K562 (cell line): ENCODE results near the gene EGR1. TPM values are rescaled to one million over a fixed set of nuclear protein-coding genes. Genes with fewer than 3 reads are reported as not detected.

Experiments used
- BACH1 ChIP-seq: fragments of 200-800 bp; sonication (Bioruptor generic); IDR thresholded peaks from 2 replicates; pipeline ENCODE4 v1.6.1; 2016; ENCODE audit warnings: missing genetic modification characterization, missing compliant biosample characterization
- CBFA2T3 ChIP-seq: fragments of 450-650 bp; IDR thresholded peaks from 2 replicates; pipeline ENCODE4 v1.6.1; 2017
- CCAR2 ChIP-seq: fragments of 200-400 bp; formaldehyde crosslinking; IDR thresholded peaks from 2 replicates; pipeline ENCODE4 v1.6.1; 2017; ENCODE audit warnings: mild to moderate bottlenecking, low read depth, low read length
- CTBP1 ChIP-seq: fragments of 450-650 bp; IDR thresholded peaks from 2 replicates; pipeline ENCODE4 v1.6.1; 2016; ENCODE audit warnings: borderline replicate concordance
- EGR1 ChIP-seq: fragments of 450-650 bp; conservative IDR thresholded peaks from 2 replicates; pipeline ENCODE4 v1.6.1; 2017; ENCODE audit warnings: mild to moderate bottlenecking
- HDAC1 ChIP-seq, 2 experiments: fragments of 450-650 bp; IDR thresholded peaks; 2 replicates each; pipeline ENCODE4 v1.6.1; 2016 to 2017; ENCODE audit warnings: inconsistent platforms in 1 of 2, mild to moderate bottlenecking in 1 of 2, moderate library complexity in 1 of 2
- HNRNPLL ChIP-seq: fragments of 200-400 bp; formaldehyde crosslinking; IDR thresholded peaks from 2 replicates; pipeline ENCODE4 v1.6.1; 2017; ENCODE audit warnings: low read length, low read depth, mild to moderate bottlenecking; ENCODE audit not compliant: poor library complexity, severe bottlenecking
- KHSRP ChIP-seq: fragments of 450-650 bp; IDR thresholded peaks from 2 replicates; pipeline ENCODE4 v1.6.1; 2017
- MTA1 ChIP-seq: fragments of 450-650 bp; IDR thresholded peaks from 2 replicates; pipeline ENCODE4 v1.6.1; 2017; ENCODE audit warnings: borderline replicate concordance
- RFX1 ChIP-seq: fragments of 450-650 bp; IDR thresholded peaks from 2 replicates; pipeline ENCODE4 v1.6.1; 2016; ENCODE audit warnings: mild to moderate bottlenecking, moderate library complexity
- WHSC1 ChIP-seq: IDR thresholded peaks from one replicate; pipeline ENCODE4 v1.6.1; 2012; ENCODE audit warnings: low read length, control low read depth, inconsistent platforms
- ZBTB17 ChIP-seq: fragments of 450-650 bp; formaldehyde crosslinking; IDR thresholded peaks from 2 replicates; pipeline ENCODE4 v1.4.0; 2020; ENCODE audit warnings: mild to moderate bottlenecking
- ZFX ChIP-seq: sonication (generic); formaldehyde crosslinking; IDR thresholded peaks from 2 replicates; pipeline ENCODE4 v1.8.0; 2022; ENCODE audit warnings: mild to moderate bottlenecking, missing genetic modification reagents, moderate library complexity
- ZNF12 ChIP-seq: sonication (generic); formaldehyde crosslinking; IDR thresholded peaks from 2 replicates; pipeline ENCODE4 v1.4.0; 2020; ENCODE audit warnings: mild to moderate bottlenecking, missing genetic modification reagents
- ZNF311 ChIP-seq: fragments of 250-450 bp; sonication (Bioruptor Pico); IDR thresholded peaks from 2 replicates; pipeline ENCODE4 v1.4.0; 2020; ENCODE audit warnings: mild to moderate bottlenecking, moderate library complexity
- ZNF76 ChIP-seq: fragments of 250-450 bp; sonication (Bioruptor Pico); IDR thresholded peaks from 2 replicates; pipeline ENCODE4 v1.4.0; 2020; ENCODE audit warnings: mild to moderate bottlenecking, moderate library complexity, borderline replicate concordance
- polyA plus RNA-seq, 8 experiments: library from polyadenylated mRNA; depleted of rRNA in 4 of 8; stranded (reverse) in 5 of 8; unstranded in 3 of 8; fragments of >200 nt; fragmentation: Nextera tagmentation in 2 of 8; fragmentation: Illumina TruSeq in 1 of 8; extraction: Ambion mirVana in 2 of 8; extraction: Trizol in 1 of 8; gene quantifications; 2 replicates each; pipeline versions ENCODE4 v1.2.1 to v1.2.3, GENCODE V29; 2011 to 2014; ENCODE audit warnings: inconsistent platforms in 1 of 8, missing spikeins in 1 of 8
- total RNA-seq, 7 experiments: library from RNA; depleted of rRNA in 6 of 7; stranded (reverse); fragments of >200 nt in 6 of 7; fragmentation: Illumina TruSeq in 2 of 7; extraction: Trizol in 2 of 7; gene quantifications; 2 replicates each; pipeline versions ENCODE4 v1.2.1 to v1.2.3, GENCODE V29; 2011 to 2021; ENCODE audit warnings: low replicate concordance in 1 of 7
- TF ChIP-seq, protein P1 (sequence below): fragments of 450-650 bp; IDR thresholded peaks from 2 replicates; pipeline ENCODE4 v1.6.1; 2016; ENCODE audit warnings: mild to moderate bottlenecking
- TF ChIP-seq, protein P2 (sequence below): fragments of 450-650 bp; formaldehyde crosslinking; conservative IDR thresholded peaks from 2 replicates; pipeline ENCODE4 v1.4.0; 2022; ENCODE audit warnings: mild to moderate bottlenecking, missing genetic modification characterization
- TF ChIP-seq, protein P3 (sequence below): fragments of 250-450 bp; sonication (Bioruptor Pico); IDR thresholded peaks from 2 replicates; pipeline ENCODE4 v1.5.0; 2021
- TF ChIP-seq, protein P4 (sequence below): fragments of 250-450 bp; sonication (Bioruptor Pico); IDR thresholded peaks from 2 replicates; pipeline ENCODE4 v1.6.1; 2021; ENCODE audit warnings: mild to moderate bottlenecking
- TF ChIP-seq, protein P5 (sequence below): fragments of 450-650 bp; conservative IDR thresholded peaks from 2 replicates; pipeline ENCODE4 v1.6.1; 2016; ENCODE audit warnings: missing genetic modification characterization, low read depth, mild to moderate bottlenecking, missing compliant biosample characterization, moderate library complexity
- TF ChIP-seq, protein P6 (sequence below): fragments of 250-450 bp; sonication (Bioruptor Pico); IDR thresholded peaks from 2 replicates; pipeline ENCODE4 v1.8.0; 2021; ENCODE audit warnings: moderate library complexity, mild to moderate bottlenecking, inconsistent platforms
- TF ChIP-seq, protein P7 (sequence below), 2 experiments: fragments of 250-450 bp in 1 of 2; fragments of 450-650 bp in 1 of 2; sonication (Bioruptor Pico) in 1 of 2; IDR thresholded peaks; 2 replicates each; pipeline versions ENCODE4 v1.6.1 to v1.8.0; 2016 to 2021; ENCODE audit warnings: mild to moderate bottlenecking in 2 of 2, moderate library complexity in 2 of 2, missing compliant biosample characterization in 1 of 2, missing genetic modification characterization in 1 of 2

The EGR1 gene
- total and polyA plus RNA-seq, 9 of the 15 experiments (the other 6 are each of a cell fraction or from before 2014, with no cell fraction given) = 1.3 to 132 (median 21.5) TPM

DNA sequence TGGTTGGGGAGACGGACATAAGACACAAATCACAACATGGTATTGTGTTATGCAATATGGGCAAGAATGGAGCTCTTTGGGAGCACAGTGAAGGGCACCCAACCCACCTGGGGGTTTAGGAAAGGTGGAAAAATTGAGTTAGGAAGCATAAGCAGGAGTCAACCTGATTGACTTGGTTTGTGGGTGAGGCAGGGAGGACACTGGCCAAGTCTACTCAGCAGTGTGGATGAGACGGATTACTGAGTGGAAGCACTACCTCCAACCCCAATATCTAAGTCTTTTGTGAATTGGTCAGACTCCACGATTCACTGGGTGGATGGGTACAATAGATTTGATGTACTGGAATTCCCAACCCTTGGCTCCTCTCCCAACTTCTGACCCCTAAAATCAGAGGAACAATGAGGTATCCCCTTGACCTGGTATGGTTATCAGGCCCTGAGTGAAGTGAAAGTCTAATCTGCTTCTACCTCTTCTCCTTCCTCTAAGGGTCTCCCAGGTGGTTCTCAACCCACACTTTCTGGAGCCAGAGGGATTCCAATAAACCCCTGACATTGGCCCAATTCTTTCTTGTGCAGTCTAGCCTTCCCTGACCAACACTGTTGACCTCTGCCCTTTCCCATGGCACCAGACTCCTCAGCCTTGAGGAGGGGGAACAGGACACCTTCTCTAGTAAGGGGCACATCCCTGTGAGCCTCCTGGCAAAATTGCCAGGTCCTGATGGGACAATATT lies 5.2 kb downstream of the EGR1 start (continued):
- TF ChIP-seq ZNF311 (CRISPR knock-in tag) = no peak
- TF ChIP-seq HDAC1 (IDR thresholded peaks at IDR 0.05) = no peak
- TF ChIP-seq, protein P1, sequence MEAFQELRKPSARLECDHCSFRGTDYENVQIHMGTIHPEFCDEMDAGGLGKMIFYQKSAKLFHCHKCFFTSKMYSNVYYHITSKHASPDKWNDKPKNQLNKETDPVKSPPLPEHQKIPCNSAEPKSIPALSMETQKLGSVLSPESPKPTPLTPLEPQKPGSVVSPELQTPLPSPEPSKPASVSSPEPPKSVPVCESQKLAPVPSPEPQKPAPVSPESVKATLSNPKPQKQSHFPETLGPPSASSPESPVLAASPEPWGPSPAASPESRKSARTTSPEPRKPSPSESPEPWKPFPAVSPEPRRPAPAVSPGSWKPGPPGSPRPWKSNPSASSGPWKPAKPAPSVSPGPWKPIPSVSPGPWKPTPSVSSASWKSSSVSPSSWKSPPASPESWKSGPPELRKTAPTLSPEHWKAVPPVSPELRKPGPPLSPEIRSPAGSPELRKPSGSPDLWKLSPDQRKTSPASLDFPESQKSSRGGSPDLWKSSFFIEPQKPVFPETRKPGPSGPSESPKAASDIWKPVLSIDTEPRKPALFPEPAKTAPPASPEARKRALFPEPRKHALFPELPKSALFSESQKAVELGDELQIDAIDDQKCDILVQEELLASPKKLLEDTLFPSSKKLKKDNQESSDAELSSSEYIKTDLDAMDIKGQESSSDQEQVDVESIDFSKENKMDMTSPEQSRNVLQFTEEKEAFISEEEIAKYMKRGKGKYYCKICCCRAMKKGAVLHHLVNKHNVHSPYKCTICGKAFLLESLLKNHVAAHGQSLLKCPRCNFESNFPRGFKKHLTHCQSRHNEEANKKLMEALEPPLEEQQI = no peak
- TF ChIP-seq BACH1 = no peak
- TF ChIP-seq, protein P2, sequence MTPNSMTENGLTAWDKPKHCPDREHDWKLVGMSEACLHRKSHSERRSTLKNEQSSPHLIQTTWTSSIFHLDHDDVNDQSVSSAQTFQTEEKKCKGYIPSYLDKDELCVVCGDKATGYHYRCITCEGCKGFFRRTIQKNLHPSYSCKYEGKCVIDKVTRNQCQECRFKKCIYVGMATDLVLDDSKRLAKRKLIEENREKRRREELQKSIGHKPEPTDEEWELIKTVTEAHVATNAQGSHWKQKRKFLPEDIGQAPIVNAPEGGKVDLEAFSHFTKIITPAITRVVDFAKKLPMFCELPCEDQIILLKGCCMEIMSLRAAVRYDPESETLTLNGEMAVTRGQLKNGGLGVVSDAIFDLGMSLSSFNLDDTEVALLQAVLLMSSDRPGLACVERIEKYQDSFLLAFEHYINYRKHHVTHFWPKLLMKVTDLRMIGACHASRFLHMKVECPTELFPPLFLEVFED (CRISPR knock-in tag) = peak; percentile 24; the same call in 1 of the 2 replicates
- TF ChIP-seq, protein P3, sequence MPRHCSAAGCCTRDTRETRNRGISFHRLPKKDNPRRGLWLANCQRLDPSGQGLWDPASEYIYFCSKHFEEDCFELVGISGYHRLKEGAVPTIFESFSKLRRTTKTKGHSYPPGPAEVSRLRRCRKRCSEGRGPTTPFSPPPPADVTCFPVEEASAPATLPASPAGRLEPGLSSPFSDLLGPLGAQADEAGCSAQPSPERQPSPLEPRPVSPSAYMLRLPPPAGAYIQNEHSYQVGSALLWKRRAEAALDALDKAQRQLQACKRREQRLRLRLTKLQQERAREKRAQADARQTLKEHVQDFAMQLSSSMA (CRISPR knock-in tag) = 0 out of 2 replicates have a peak, but pooled peaks have one; percentile 37
- TF ChIP-seq KHSRP = no peak; the same call in 1 of the 2 replicates
- no peak for TF ChIP-seq MTA1
- TF ChIP-seq CBFA2T3 = no peak
- no peak for TF ChIP-seq CTBP1
- TF ChIP-seq HNRNPLL = no peak
- TF ChIP-seq, protein P4, sequence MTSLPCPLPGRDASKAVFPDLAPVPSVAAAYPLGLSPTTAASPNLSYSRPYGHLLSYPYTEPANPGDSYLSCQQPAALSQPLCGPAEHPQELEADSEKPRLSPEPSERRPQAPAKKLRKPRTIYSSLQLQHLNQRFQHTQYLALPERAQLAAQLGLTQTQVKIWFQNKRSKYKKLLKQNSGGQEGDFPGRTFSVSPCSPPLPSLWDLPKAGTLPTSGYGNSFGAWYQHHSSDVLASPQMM = peak; percentile 53; the same call in 1 of the 2 replicates
- TF ChIP-seq ZBTB17 = no peak
- TF ChIP-seq, protein P5, sequence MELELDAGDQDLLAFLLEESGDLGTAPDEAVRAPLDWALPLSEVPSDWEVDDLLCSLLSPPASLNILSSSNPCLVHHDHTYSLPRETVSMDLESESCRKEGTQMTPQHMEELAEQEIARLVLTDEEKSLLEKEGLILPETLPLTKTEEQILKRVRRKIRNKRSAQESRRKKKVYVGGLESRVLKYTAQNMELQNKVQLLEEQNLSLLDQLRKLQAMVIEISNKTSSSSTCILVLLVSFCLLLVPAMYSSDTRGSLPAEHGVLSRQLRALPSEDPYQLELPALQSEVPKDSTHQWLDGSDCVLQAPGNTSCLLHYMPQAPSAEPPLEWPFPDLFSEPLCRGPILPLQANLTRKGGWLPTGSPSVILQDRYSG (tag) = no peak
- TF ChIP-seq WHSC1 = no peak
- no peak for TF ChIP-seq ZNF76
- TF ChIP-seq, protein P6, sequence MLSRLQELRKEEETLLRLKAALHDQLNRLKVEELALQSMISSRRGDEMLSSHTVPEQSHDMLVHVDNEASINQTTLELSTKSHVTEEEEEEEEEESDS = no peak
- TF ChIP-seq ZFX (CRISPR knock-in tag) = no peak
- TF ChIP-seq EGR1 = no peak
- TF ChIP-seq CCAR2 = no peak
- TF ChIP-seq, protein P7, sequence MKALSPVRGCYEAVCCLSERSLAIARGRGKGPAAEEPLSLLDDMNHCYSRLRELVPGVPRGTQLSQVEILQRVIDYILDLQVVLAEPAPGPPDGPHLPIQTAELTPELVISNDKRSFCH (CRISPR knock-in tag; IDR thresholded peaks at IDR 0.05) = no peak
- TF ChIP-seq, protein P7 (tag; IDR thresholded peaks at IDR 0.05) = no peak; the same call in 1 of the 2 replicates
- TF ChIP-seq RFX1 = no peak
- TF ChIP-seq ZNF12 (CRISPR knock-in tag) = no peak
